ENCODE data around the gene RPLP1.

RPLP1 gene

DNA sequence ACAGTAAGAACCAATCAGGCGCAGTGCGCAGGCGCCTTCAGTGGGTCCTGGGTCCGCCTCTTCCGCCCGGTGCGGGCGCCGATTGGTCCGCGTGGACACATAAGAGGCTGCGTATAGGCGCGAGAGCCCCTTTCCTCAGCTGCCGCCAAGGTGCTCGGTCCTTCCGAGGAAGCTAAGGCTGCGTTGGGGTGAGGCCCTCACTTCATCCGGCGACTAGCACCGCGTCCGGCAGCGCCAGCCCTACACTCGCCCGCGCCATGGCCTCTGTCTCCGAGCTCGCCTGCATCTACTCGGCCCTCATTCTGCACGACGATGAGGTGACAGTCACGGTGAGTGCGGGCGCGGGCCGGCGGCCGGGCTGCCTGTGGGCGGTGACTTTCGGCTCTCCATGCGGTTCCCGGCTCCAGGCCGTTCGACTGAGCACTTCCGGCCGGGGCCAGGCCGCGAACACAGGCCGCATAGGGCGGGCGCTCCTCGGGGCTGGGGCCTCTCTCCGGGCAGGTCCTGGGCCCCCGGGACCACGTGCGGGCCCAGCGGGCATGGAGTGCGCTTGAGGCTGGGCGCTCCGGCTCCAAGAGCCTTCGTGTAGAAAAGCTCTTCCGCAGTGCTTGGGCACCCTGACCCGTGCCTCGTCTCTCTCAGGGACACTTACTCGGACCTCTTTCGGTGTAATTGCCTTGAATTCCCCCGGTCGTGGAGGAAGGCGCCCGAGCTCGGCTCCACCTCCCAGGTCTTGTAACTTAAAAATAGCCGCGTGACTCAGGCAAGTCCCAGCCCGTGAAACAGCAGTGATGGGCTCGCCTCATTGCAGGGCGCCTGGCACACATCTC, at the start of gene RPLP1:
TSS of gene RPLP1 (plus strand) at position 127 of the 830 bp plus-strand sequence. CDS start at position 258, 131 bp downstream.
- peak; percentile 91 to 94 for DNase-seq

DNA sequence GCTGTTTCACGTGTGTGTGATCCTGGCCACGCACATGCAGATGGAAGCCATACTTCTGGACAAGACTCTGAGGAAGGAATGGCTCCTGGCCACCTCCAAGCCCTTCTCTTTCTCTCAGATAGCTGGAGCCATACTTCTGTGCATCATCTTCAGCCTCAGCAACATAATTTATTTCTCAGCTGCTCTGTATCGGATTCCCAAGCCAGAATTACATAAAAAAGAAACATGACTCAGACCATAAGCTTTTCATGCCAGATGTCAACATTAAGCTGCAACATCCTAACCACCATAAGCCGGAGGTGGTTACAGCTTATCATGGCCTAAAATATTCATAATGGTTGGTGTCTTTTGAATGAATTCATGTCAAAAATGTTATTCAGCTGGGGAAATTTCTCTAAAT, 49.0 kb upstream of the RPLP1 start:
- DNase-seq: no peak

DNA sequence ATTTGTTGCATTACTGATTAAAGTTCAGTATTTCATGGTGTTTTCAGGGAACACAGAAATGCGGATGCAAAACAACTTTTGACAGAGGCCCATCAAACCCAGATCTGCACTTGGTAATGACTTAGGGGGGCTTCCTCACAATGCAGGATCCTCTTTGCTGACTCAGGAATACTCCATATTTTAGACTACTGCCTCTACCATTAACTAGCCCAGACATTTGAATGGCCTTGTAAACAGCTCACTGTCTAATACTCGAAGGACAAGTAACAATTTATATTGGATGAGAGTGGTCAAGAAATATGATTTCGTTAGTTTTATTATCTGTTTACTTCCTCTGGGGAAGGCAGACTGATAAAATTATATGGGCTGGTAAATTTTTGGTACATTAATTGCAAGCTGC, 47.5 kb upstream of the RPLP1 start:
- DNase-seq: no peak

DNA sequence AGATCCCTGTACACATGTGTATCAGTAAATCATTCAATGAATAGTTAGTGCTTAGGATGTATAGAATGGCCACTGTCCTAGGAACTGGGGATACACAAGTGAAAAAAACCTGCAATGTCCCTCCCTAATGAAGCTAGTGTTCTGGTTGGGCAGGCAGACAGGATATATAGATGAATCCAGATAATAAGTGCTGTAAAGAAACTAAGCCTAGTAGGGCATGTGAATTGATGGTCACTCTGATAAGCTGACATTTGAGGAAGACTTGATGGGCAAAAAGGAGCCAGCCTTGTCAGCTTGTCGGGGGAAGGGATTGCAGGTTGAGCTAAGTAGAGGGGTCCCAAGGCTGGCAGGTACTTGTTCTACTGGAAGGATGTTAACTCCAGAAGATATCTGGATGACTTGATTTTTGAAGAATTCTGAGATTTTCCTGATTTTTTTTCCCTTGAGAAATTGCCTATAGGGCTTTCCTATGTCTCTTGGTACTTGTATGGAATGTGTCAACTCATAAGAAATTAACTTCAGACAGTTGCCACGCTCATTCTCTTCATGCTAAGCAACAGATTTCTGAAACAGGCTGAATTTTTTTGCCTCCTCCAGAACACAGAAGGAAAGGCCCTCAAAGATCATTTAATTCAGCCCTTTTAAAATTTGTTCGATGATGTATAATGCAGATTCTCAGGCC, 44.8 kb upstream of the RPLP1 start:
- no peak for DNase-seq

DNA sequence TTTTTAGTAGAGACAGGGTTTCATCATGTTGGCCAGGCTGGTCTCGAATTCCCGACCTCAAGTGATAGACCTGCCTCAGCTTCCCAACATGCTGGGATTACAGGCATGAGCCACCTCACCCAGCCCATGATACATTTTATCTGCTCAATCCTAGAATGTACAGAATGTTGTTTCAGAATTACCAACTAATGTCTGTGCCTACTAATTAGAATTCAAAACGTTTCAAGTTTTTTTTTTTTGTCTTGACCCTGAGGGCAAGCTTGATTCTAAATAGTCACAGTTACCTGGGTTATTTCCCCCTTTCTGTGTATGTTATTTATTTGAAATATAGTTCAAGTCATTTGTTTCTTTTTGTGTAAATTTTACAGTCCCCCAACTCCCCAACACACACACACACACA, 43.8 kb upstream of the RPLP1 start:
- DNase-seq: no peak

DNA sequence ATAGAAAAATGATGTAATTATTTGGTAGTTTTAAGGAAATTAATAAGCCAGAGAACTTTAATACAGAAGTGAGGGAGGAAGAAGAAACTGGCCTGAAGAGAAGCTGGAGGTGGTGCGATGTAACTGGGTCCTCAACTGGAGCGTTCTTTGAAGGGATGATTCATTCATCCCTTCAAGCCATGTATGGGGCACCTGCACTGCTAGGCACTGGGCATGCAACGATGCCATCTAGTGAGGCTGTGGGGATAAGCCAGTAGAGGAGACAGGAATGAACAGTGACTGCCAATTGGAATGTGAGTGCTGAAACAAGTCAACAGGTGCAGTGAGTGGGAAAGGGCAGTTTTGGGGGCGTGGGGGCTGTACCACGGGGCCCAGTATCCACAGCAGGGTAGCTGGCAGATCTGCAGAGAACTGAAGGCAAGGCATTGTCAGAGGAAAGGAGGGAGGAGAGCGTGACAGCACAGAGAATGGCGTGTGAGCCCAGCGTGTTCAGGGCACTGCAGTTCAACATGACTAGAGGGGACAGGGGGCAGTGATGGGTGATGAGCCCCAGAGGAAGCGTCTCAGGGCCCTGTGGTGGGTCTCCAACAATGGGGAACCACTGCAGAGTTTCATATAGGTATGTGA, 42.3 kb upstream of the RPLP1 start:
- DNase-seq: no peak

DNA sequence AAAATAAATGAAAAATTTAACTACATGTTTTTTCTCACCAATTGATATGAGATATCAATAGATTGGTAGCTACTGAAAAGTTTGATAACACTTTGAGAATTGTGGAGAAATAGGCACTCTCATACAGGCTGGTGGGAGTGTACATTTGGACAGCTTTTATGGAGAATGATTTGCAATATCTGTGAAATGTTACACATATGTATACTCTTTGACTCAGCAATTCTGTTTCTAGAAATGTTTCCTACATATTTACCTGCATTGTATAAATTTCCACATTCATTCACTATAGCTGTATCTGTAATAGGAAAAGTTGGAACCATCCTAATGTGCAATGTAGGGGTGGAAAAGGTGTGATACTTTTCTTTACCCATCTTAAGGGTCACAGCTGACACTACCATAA, 40.3 kb upstream of the RPLP1 start:
- DNase-seq: no peak

DNA sequence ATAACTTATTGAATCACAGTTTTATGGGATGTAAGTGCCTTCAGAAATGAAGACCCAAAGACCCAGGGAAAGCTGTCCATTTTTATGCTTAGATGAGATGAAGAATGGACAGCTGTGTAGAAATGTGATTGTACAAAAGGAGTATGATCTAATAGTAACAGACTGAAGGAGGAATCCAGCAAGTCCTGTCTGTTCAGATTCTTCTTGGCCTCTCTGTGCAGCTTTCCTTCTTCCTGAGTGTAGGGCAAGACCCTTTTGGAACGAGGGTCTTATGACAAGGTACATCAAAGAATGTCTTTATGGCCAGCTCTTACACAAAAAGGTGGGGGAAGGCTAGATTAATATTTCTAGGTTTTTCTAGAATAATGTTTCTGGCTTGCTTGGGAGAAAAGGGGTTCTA, 39.9 kb upstream of the RPLP1 start:
- DNase-seq: no peak

DNA sequence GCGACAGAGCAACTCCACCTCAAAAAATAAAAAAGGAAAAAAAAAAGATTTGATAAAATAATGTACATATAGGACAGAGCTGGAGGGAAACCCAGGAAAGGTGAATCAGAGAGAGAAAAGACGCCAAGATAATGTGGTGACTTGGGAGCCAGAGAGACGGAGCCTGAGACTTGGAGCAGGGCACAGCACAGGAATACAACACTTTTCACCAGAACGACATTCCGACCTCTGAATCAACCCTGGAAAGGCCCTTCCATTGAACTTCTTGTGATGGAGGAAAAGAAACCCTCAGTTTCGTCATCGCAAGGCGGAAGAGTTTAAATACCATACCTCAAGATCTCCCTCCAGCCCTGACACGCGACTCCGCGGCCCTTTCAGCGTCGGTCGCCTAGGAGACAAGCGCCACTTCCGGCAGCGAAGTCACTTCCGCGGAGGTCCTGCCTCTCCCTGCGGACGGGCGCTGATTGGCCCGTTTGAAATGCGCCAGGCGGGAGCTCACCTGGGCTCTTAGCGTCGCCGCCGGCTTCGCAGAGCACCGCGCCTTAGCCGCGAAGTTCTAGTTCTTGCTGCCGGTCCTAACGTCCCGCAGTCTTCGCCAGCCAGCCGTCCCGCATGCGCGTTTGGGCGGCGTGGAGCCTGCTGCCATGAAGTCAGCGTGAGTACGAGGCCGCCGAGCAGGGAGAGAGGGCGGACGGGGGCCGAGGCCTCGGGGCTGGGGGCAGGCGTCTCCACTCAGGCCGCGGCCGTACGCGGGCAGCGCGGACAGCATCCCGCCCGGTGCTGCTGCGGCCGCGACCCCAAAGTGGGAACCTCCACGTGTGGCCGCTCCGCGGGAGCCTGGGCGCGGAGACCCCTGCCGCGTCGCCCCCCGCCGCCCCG, 38.6 kb upstream of the RPLP1 start, which contains the start of gene KIF23:
TSS of gene KIF23 (plus strand) at position 528 of the 879 bp plus-strand sequence. CDS start at position 645, 117 bp downstream.
- DNase-seq: peak; percentile 87

DNA sequence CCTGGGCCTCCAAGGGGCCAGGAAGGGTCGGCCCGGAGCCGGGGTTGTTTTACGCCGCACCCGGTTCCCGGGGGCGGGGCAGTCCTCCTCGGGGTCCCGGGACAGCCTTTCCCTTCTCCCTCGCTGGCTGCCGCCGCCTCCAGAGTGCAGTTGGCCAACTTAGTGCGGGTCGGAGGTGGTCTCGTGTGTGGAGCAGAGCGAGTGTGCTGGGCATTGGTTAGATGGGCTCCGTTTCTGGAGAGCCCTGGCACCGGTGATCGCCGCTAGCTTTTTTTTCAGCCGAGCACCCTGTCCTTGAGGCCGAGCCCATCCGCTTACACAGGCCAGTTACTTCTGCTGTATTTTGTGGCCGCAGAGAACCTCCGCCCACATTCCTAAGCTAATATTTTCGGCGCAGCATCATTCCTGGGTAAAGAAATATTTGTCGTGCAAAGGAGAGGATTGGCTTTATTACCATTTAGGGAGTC, 37.9 kb upstream of the RPLP1 start:
- no peak for DNase-seq

DNA sequence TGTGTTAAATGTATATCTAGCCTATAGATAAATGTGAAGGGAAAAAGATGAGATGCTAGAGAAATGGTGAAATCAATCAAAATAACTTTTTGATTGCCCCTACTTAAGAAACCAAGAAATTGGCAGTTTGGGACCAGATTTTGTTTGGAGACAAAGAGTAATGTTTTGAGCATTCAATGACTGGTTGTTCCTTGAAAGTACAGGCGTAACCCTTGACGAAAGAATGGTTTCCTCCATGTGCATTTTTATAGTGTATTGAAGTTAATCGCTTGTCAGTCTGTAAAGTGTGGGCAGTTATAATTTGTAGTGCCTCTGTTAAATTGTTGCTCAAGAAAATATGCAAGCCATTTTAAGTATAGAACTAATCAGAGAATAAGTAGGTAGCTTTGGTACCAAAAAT, 37.2 kb upstream of the RPLP1 start:
- no peak for DNase-seq

DNA sequence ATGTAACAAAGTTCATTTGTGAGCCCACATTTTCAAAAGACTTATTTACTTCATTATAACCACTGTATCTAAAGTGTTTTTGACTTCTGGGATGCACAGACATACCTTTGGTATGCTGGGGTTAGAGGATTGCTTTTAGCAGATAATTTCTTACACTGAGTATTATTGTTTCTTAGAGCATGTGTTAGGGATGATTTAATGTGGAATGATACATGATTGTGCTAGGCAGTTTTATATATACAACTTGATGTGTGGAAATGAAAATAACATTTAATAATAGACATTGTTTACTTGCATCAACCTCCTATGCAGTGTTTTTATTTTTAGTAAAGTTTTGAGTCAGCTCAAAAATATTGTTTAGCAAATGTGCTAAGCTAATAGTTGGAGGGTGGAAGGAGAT, 35.0 kb upstream of the RPLP1 start:
- DNase-seq: no peak

DNA sequence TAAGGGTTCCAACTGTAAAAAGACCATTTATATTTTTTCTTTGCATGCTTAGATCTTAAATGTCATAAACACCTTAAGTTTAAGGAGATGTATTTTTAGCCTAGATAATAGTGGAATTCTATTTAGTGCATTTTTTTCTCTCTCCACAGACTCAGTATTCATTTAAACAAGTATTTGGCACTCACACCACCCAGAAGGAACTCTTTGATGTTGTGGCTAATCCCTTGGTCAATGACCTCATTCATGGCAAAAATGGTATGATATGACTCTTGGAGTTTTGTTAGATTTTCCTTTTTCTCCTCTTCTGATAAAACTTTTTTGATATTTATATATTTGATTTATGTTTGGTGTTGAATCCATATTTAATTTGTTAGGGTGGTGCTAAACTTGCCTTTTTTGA, 31.1 kb upstream of the RPLP1 start:
- no peak for DNase-seq

DNA sequence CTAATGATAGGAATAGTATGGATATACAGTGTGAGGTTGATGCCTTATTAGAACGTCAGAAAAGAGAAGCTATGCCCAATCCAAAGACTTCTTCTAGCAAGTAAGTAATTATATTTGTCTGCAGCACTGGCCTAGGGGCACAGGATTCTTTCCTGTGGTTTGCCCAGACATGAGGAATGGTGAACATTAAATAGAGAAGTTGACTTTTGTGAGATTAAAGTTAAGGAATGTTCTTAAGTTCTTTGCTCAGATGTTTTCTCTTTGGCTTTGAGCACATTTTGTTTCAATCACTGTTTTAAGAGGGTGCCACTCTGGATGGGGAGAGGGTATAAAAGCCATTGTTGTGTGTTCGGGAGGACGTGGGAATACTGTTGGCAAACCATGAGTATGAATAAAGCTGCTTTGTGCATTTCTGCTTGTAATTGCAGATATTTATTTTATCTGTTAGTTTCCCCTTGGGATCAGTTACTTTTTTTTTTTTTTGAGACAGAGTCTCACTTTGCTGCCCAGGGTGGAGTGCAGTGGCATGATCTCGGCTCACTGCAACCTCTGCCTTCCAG, 30.2 kb upstream of the RPLP1 start:
- DNase-seq: no peak

DNA sequence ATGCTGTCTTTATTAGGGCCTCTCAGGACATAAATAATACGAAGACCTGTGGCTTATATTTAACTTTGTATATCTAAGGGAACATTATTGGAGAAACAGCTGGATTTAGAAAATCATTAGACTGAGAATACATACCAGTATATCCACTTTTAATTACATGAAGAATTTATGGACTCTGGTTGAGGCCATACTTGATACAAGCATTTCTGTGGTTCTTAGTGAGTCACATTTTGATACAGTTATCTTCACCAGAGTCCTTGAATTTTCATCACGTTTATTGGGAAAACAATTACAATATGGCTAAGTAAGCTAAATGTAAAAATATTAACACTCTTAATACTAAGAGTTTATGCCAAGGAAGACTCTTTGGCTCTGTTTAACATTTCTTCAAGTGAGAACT, 28.6 kb upstream of the RPLP1 start:
- DNase-seq: no peak

DNA sequence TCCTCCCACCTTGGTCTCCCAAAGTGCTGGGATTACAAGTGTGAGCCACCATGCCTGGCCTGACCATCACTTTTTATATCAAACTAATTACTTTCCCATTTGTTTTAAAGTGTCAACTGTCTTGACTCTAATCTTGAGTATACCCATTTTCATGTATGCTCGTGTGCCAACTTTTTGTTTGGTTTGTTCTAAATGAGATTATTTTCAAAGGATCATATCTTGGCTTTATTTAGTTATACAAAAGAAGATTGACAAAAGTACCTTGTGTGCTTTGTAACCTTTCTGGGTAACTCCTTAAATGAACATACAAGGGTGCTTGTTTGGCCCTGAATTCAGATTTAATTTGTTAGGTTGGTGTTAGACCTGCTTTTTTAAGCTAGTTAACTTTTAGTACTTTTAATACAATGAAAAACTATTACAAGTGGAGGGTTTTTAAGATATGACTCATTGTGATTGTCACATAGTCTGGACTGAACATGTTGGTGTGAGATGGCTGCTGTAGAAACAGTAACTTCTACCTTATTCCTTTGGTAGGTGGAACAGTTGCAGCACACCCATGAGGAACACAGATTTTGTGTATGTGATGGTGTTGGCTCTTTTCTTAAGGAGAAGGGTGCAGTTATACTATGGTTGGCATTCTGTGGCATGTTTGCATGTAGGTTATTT, 27.7 kb upstream of the RPLP1 start:
- no peak for DNase-seq

DNA sequence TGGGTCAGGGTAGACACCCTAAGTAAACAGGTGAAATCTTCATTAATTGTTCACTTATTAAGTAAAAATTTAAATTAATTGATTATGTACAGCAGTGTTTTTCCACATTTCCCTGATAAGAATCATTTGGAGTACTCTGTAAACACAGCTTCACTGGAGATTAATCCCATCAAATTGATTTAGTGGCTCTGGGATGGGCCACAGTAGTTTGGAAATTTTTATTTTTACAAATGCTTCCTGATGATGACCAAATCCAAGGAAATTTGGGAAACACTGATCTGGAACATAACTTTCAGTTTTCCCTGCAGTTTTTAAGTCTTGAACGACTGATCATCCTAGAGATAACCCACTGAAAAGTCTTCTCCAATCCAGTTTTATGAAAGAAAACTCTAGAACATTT, 18.8 kb upstream of the RPLP1 start:
- DNase-seq: no peak

DNA sequence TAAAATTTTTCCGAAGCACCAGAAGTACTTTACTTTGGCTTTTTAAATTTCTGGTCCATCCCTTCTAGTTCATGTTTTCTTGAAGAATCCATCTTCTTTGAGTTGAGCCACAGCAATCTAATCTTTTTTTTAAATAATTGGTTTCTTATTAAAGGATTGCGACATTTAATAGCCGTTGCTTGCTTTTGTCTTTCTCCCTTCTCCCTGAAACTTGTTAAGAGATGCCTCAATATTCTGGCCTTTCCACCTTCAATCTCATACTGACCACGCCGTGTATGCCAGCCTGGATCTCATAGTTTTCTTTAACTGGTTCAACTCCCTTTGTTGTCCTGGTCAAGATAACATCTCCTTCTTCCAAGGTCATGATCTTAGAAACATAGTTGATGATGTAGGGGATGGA, 18.4 kb upstream of the RPLP1 start:
- no peak for DNase-seq

DNA sequence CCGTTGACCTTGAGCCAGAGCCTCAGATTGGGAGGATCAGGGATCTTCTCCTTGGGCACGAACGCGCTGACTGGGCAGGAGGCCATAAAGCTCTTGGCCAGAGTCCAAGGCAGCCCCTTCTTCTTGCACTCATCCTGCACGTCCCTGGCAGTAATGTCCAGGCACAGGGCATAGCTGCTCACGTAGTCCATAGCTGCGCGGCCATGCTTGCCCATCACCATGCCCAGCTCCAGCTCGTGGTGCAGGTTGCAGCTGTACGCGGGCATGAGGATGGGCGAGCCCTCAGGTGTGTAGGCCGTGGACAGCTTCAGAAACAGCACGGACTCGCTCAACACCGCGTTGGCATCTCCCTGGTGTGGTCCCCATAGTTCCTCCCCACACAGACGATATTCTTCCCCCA, 17.9 kb upstream of the RPLP1 start:
- DNase-seq: no peak

DNA sequence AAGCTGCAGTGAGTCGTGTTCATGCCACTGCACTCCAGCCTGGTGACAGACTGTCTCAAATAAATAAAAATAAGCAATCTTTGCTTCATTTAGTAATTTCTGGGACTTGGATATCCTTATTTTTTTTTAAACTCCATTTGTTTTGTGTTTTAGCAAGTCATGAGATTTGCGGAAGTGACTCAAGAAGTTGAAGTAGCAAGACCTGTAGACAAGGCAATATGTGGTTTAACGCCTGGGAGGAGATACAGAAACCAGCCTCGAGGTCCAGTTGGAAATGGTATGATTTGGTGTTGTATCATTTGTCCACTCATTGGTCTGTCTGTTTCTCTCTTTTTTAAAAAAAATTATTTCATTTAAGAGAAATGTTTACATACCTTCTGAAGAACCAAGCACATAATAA, 16.6 kb upstream of the RPLP1 start:
- no peak for DNase-seq

DNA sequence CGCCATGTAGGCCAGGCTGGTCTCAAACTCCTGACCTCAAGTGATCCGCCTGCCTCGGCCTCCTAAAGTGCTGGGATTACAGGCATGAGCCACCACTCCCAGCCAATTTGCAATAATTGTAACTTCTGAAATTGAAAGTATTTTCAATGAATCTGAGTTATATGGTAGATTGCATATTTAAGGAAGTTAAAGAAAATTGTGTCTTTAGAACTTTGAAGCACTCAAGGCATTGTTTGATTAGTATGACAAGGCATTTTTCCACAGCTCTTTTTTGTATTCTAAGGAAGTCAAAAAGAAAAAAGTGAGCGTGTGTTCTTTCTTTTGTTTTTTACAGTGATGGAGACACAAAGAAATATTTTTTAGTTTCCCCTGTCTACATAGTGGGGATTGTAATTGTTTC, 15.7 kb upstream of the RPLP1 start:
- DNase-seq: no peak

DNA sequence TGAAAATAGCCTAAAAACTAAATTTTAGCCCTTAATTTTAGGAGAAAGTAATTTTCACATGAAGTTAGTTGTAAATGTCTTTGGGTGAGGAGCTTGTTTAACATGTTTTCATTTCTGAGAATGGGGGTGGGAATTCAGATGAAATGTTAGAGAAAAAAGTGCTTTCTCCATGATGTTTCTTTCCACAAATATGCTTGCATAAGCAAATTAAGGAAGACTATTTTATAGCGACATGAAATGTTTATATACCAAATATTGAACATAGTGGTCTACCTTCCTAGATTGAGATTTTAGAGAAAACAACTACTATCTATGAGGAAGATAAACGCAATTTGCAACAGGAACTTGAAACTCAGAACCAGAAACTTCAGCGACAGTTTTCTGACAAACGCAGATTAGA, 13.0 kb upstream of the RPLP1 start:
- no peak for DNase-seq

All from stimulated activated CD4-positive, alpha-beta T cell treated with anti-CD3 and anti-CD28 coated beads, Interleukin-2, amount 100 ng/mL, for 48 hours (primary cell).